ENCODE data around the gene SCAMP1. TPM values are rescaled to one million over a fixed set of nuclear protein-coding genes. Genes with fewer than 3 reads are reported as not detected.
"Not testable (repeated sequence)": the region's sequence is repeated elsewhere in the genome, so short reads cannot be mapped to it uniquely, and the experiment has no call there.

SCAMP1 gene
- total RNA-seq, 1 donor from 2014 or later: 42.8 TPM

DNA sequence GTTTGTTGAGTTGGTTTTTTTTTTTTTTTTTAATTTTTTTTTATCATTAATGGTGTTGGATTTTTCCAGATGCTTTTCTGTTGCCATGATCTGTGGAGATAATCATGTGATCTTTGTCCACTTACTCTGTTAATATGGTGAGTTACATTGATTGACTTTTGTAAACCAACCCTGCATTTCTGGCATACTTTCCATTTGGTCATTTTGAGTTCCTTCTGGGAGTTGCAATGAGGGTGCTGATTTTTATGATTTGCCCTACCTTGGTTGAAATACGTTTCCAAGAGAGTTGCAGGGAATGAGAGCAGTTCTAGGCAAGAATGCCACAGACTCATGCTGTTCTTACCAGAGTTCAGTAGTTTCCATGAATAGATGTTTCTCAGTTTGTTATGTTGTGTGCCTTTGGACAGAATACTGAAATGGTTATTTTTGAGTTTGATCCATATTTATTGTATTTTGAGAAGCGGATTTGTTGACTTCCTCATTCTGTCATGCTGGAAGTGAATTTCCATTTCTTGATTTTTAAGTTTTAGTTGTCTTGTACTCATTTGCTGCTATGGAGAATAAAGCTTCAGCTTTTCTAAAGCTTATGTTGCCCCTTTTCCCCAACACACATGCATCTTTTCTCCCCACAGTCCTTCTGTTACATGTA, 69.0 kb downstream of the SCAMP1 start:
- Histone ChIP-seq H3K36me3 (peaks cover 12% of the 10 kb centered on the region), H3K4me1 (no peaks in the 10 kb centered on the region), H3K27me3 (ENCODE audit: low read depth) (no peaks in the 10 kb centered on the region), H3K4me3 (no peak overlapping the region), H3K27ac (no peak overlapping the region), H3K9me3 (no peaks in the 10 kb centered on the region)
- intact Hi-C loops (cut with DNase I): no loop called here
- TF ChIP-seq, protein P1, sequence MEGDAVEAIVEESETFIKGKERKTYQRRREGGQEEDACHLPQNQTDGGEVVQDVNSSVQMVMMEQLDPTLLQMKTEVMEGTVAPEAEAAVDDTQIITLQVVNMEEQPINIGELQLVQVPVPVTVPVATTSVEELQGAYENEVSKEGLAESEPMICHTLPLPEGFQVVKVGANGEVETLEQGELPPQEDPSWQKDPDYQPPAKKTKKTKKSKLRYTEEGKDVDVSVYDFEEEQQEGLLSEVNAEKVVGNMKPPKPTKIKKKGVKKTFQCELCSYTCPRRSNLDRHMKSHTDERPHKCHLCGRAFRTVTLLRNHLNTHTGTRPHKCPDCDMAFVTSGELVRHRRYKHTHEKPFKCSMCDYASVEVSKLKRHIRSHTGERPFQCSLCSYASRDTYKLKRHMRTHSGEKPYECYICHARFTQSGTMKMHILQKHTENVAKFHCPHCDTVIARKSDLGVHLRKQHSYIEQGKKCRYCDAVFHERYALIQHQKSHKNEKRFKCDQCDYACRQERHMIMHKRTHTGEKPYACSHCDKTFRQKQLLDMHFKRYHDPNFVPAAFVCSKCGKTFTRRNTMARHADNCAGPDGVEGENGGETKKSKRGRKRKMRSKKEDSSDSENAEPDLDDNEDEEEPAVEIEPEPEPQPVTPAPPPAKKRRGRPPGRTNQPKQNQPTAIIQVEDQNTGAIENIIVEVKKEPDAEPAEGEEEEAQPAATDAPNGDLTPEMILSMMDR (IDR thresholded peaks at IDR 0.05): no peak
- no peak for ATAC-seq
- DNase-seq: no peak

DNA sequence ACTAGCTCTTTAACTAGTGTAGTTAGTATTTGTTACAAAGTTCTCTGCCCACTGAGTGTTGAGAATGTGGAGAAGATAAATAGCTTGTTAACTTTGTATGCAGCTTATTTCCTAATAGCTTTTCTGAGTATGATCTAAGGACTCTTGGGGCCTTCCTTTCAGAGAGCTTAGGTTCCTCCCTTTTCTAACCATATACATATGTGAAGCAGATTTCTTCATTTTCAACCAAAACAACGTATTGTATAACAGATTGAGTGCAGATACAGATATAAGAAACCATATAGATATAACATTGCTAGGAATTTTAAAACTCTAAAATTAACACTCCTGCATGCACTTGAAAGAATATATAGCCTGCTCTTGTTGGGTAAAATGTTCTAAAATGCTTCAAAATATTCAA, 70.4 kb downstream of the SCAMP1 start:
- Histone ChIP-seq H3K4me1 (no peaks in the 10 kb centered on the region), H3K9me3 (no peaks in the 10 kb centered on the region), H3K27me3 (ENCODE audit: low read depth) (no peaks in the 10 kb centered on the region), H3K4me3 (no peak overlapping the region), H3K36me3 (peaks cover 12% of the 10 kb centered on the region), H3K27ac (no peak overlapping the region)
- intact Hi-C loops (cut with DNase I): no loop called here
- TF ChIP-seq, protein P1 (IDR thresholded peaks at IDR 0.05): no peak
- DNase-seq: no peak
- no peak for ATAC-seq

DNA sequence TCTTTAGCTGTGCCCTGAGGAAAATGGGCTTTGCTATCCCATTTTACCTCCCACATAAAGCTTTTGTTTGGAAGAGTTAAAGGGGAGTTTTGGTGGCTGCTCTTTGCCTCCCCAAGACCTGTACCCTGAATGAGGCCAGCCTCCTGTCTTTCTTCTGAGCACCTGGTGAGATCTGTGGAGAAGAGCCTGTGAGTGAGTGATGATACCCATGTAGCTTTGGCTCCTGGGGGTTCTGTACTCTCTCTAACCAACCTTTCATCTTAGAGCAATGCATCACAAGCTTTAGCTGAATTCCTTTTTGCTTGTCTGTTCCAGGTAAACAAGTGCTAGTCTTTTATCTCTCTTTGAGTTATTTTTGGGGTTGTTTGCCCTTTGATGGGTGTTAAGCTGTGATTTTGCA, 73.6 kb downstream of the SCAMP1 start:
- ATAC-seq (no peak), DNase-seq (no peak)
- no peaks in the 10 kb centered on the region for H3K9me3 ChIP-seq
- TF ChIP-seq, protein P1 (IDR thresholded peaks at IDR 0.05): no peak
- peaks cover 6% of the 10 kb centered on the region for H3K36me3 ChIP-seq
- no peak overlapping the region for H3K4me3 ChIP-seq
- no peaks in the 10 kb centered on the region for H3K4me1 ChIP-seq
- H3K27ac ChIP-seq: no peak overlapping the region
- no peaks in the 10 kb centered on the region for H3K27me3 ChIP-seq (ENCODE audit: low read depth)
- intact Hi-C loops (cut with DNase I): no loop called here

DNA sequence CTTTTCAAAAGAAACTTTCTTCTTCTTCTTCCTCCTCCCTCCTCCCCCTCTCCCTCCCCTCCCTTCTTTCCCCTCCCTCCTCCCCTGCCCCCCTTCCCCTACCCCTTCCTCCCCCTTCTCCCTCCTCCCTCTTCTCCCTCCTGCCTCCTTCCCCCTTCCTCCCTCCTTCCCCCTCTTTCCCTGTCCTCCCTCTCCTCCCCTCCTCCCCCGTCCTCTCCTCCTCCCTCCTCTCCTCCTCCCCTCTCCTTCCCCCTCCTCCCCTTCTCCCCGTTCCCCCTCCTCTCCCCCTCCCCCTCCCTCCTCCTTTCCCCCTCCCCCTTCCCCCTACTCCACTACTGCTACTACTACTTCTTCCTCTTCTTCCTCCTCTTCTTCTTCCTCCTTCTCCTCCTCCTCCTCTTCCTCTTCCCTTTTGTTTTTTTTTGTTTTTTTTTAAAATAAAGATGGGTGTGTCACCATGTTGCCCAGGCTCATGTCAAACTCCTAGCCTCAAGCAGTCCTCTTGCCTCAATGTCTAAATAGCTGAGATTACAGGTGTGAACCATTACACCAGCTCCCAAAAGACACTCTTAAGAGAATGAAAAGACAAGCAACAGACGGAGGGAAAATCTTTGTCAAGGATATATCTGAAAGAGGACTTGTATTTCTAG, 87.5 kb downstream of the SCAMP1 start:
- DNase-seq (no peak), ATAC-seq (no peak)
- intact Hi-C loops (cut with DNase I): no loop called here
- no peaks in the 10 kb centered on the region for H3K27me3 ChIP-seq (ENCODE audit: low read depth)
- H3K4me1 ChIP-seq: no peaks in the 10 kb centered on the region
- TF ChIP-seq, protein P1 (IDR thresholded peaks at IDR 0.05): no peak
- no peak overlapping the region for H3K27ac ChIP-seq
- H3K9me3 ChIP-seq: no peaks in the 10 kb centered on the region
- peaks cover 16% of the 10 kb centered on the region for H3K36me3 ChIP-seq
- no peak overlapping the region for H3K4me3 ChIP-seq

DNA sequence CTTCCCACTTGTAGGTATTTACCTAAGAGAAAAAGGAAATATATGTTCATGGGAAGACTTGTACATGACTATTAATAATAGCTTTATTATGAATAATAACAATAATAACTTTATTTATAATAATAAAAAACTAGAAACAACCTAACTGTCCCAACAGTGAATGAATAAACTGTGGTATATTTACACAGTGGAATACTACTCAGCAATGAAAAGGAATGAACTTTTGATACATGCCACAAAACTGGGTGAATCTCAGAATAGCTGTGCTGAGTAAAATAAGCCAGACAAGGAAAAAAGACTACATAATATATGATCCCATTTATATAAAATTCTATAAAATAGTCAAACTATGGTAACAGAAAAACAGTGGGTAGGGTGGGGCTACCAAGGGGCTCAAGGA, 88.7 kb downstream of the SCAMP1 start:
- H3K4me1 ChIP-seq: no peaks in the 10 kb centered on the region
- H3K4me3 ChIP-seq: no peak overlapping the region
- intact Hi-C loops (cut with DNase I): no loop called here
- DNase-seq (no peak), ATAC-seq (no peak)
- peaks cover 16% of the 10 kb centered on the region for H3K36me3 ChIP-seq
- H3K27me3 ChIP-seq (ENCODE audit: low read depth): no peaks in the 10 kb centered on the region
- no peaks in the 10 kb centered on the region for H3K9me3 ChIP-seq
- no peak overlapping the region for H3K27ac ChIP-seq
- TF ChIP-seq, protein P1 (IDR thresholded peaks at IDR 0.05): no peak

DNA sequence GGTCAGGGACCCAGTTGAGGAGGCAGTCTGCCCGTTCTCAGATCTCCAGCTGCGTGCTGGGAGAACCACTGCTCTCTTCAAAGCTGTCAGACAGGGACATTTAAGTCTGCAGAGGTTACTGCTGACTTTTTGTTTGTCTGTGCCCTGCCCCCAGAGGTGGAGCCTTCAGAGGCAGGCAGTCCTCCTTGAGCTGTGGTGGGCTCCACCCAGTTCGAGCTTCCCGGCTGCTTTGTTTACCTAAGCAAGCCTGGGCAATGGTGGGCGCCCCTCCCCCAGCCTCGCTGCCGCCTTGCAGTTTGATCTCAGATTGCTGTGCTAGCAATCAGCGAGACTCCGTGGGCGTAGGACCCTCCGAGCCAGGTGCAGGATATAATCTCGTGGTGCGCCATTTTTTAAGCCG, 97.1 kb downstream of the SCAMP1 start:
- H3K9me3 ChIP-seq; H3K27me3 ChIP-seq (ENCODE audit: low read depth); H3K4me3 ChIP-seq; H3K4me1 ChIP-seq; ATAC-seq; intact Hi-C loops (cut with DNase I); H3K27ac ChIP-seq; DNase-seq: not testable (repeated sequence)
- H3K36me3 ChIP-seq: peaks cover 13% of the 10 kb centered on the region

Data from lower lobe of right lung (tissue), 2 donors.